GM18909 (cell line): ENCODE measurements around the gene DERL2.

Experiments
- ATAC-seq: cut with Tn5 transposase; IDR thresholded peaks from one replicate; pipeline ENCODE4 v1.9.1; 2021; ENCODE audit warnings: mild to moderate bottlenecking; ENCODE audit not compliant: unreplicated experiment, poor library complexity

DERL2 gene

DNA sequence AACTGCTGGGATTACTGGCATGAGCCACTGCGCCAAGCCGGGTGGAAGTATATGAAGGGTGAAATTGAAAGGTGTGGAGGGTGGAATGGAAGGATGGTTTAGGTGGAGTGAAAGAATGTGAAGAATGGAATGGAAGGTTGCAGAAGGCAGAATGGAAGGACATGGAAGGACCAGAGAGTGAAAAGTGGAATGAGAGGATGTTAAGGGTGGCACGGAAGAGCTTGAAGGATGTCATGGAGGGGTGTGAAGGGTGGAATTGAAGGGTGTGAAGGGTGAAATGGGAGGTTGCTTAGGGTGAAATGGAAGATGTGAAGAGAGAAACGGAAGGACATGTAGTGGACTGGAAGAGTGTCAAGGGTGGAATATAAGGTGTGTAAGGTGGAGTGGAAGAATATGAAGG is 16.6 kb upstream of the DERL2 start:
- ATAC-seq: no peak

DNA sequence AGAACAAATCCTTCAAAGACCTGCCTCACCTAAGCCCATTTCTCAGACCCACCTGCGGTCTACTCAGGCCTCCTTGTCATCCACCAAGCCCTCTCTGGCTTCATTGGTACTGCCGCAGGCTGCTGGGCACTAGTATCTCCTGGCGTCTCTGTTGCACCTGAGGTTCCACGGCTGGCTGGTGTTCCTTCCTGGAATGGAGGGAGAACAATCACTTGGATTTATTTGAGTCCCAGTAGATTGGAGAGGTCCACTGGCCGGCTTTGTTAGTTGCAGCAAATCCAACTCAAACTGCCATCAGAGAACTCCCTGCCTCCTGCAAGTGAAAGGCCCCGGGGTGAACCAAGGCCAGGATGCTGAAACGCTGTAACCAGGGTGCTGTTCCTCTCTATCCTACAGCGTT is 15.7 kb upstream of the DERL2 start:
- ATAC-seq: no peak

DNA sequence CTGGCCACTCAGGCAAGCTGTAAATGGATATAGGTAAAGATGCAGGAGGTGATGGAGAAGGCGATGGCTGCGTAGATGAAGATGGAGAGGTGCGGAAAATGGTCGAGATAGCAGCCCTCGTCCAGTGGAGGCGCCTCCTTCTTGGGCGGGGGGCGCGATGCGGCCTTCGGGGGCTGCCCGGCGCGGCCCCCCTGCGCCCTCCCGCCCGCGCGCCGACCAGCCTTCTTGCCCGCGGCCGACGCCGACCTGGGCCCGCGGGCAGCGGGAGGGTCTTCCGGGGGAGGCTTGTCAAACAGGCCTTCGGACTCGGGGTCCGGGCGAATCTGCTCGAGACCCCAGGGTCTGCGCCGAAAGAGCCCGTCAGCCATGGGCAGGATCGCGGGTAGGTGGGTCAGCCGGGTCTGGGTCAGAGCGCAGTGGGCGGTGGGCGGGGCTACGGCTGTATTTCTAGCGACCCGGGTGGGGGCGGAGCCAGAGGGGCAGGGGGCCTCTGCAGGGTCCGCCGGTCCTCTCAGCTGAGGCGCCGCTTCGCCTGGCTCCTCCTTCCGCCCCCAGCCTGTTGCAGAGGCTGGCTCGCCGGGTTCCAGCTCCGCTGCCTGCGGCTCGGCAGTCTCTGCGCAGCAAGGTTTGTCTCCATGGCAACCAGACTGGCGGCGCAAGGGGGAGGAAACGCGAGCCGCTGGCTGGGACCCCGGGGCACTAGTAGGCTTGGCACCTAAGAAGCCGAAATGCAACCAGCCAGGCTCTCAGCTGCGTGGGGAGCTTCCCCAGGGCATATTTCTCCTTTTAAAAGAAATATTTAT is 14.8 kb upstream of the DERL2 start:
- ATAC-seq: peak; percentile 43

DNA sequence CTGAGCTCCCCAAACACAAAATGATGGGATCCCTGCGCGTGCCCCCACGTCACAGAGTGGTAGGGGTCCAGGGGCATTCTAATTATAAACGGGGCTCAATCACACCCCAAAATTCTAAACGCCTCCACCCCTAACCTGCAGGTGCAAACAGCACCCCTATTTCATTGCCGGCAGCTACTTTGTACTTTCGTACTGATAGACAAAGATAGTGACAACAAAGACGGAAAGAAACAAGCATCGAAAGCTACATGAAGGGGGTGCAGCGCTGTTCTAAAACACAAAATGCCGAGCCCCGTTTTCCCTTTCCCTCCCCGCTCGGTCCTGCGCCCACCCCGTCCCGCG is 14.2 kb upstream of the DERL2 start:
- ATAC-seq: no peak

DNA sequence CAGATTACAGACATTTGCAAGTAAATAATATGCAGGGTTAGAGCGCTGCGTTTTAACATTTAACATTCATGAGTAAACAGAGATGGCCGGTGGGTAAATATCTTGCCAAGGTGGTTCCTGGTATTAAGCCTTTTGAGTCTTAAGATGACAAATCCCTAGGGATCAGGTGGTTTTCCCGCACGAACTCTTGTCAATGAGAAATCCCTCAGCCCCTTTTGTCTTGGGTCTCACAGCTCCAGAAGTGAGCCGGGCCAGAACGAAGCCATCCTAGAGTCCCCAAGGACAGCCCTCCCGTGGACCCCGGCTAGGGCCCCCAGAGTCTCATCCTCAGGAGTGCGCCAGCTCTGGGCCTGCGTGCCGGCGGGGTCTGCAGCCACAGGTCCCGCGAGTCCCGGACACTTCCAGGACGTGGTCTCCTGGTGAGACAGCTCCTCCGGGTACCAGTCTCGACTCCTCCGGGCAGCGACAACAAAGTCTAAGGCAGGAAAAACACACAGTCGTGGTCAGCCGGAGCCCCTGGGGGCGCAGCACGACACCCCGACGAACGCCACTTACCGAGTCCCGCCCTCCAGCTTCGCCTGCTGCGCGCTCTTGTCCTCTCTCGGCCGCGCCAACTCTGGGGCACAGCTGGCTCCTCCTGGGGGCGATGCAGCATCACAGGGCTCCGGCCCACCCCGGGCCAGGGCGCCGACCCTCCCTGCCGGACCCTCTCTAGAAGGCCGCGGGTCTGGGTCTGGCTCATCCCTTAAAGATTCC is 13.7 kb upstream of the DERL2 start:
- ATAC-seq: no peak

DNA sequence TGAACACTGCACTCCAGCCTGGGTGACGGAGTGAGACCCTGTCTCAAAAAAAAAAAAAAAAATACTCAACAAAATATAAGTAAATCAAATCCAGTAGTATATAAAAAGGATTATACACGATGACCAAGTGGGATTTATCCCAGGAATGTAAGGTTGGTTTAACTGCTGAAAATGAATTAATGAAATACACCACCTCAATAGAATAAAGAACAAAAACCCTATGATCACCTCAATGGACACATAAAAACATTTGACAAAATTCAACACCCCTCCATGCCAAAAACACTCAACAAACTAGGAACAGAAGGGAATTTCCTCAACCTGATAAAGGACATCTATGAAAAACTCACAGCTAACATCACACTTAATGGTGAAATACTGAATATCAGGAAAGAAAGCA is 7.0 kb upstream of the DERL2 start:
- no peak for ATAC-seq

DNA sequence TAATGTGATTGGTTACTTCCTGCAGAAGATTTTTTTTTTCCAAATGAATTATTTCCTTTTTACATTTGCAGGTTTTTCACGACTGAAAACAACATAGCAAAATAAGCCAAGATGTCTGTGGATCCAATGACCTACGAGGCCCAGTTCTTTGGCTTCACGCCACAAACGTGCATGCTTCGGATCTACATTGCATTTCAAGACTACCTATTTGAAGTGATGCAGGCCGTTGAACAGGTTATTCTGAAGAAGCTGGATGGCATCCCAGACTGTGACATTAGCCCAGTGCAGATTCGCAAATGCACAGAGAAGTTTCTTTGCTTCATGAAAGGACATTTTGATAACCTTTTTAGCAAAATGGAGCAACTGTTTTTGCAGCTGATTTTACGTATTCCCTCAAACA is 2.8 kb upstream of the DERL2 start:
- no peak for ATAC-seq

DNA sequence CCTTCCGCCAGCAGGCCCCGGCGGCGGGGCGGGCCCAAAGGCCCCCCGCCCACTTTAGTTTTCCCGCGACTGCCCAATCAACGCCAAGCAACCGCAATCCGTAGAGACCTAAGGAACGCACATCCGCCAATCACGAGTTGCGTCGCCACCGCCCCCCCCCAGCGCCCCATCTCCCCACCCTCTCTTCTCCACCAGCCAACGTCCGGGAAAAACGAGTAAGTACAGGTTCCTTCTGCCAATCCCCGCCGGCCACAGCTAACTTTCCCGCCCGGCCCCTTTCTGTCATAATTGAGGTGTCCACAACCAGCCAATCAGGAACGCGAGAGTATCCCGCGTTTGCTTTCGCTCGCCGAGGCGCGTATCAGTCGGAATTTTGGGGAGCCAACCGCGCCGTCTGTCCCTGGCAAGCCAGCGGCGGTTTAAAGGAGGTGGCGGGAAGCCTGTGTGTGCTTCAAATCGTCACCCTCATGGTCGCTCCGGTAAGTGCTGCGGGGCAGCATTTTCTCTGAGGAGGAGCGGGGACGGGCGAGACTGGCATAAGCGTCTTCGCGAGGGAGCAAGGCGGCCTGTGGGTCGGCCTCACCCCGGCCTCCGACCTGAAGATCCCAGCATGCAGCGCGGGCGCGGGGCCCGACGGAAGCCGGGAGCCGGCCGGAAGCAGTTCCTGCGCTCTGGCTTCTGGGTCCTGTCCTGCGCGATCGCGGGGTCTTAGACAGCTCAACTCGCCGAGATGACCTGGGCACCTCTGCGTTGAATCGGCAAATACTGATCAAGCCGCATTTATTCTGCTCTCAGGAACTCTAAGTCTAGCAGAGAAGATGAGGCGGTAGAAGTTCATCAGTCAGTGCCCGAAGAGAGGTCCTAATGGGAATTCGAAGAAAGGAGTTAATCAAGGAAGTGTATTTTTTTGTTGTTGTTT is 487 bp upstream of the DERL2 start, which contains the start of gene MIS12:
TSS of gene MIS12 (plus strand) at position 361 of the 919 bp plus-strand sequence. CDS start 2,297 bp downstream, outside the sequence.
- ATAC-seq: peak; percentile 87

DNA sequence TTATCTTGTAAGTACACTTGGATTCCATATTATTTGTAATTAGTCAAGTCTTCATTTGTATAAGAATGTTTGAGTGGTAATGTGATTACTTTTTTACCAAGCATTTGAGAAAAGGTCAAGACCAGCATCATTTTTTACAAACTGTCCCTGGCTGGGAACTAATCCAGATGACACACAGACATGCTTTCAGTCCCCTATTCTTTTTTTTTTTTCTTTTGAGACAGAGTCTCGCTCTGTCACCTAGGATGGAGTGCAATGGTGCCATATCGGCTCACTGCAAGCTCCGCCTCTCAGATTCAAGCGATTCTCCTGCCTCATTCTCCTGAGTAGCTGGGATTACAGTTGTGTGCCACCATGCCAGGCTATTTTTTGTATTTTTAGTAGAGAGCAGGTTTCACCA is 4.5 kb downstream of the DERL2 start:
- ATAC-seq: no peak

DNA sequence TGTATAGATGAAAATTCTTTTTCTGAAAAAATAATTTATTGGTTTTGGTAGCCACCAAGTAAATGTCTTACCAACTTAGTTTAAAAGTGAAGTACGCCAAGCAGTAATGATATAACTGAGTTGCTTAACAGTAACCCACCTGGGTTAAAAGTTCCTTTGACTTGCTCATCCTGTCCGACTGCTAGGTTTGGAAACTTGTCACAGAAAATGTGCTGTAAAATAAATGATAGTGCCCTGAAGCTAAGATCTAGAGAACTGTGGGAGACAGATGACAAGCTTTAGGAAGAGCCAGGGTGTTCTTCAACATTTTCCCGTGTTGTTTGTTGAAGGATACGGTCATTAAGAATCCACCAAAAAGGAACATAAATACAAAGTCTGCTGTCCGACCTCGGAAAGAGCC is 5.0 kb downstream of the DERL2 start:
- no peak for ATAC-seq

DNA sequence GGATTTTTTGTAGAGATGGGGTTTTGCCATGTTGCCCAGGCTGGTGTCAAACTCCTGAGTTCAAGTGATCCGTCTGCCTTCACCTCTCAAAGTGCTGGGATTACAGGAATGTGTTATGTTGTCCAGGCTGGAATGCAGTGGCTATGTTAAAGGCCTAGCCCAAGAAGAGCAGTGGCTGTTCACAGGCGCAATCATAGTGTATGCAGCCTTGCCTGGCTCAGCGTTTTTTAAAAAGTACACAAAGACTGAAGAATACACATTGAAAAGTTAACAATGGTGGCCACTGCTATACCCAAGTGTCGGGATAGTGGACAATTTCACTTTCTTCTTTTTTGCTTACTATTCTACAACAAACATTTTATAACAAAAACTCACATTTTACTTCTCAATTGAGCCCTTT is 7.0 kb downstream of the DERL2 start:
- ATAC-seq: no peak

DNA sequence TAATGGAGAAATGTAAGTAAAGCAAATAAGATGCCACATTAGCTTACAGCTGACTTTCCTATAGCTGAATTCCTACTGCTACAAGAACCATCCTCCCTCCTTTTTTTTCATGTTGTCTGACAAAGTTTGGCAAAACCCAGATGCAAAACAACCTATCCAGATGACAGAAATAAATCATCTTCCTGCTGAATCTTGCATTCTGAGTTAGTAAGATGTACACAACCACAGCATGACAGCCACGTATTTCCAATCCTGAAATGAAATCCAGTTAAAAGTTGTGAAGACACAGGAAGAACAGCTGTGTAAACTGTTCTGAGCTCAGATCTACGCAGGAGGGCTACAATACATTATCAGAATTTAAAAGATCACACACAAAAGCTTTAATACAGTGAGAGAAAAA is 12.1 kb downstream of the DERL2 start:
- ATAC-seq: no peak

DNA sequence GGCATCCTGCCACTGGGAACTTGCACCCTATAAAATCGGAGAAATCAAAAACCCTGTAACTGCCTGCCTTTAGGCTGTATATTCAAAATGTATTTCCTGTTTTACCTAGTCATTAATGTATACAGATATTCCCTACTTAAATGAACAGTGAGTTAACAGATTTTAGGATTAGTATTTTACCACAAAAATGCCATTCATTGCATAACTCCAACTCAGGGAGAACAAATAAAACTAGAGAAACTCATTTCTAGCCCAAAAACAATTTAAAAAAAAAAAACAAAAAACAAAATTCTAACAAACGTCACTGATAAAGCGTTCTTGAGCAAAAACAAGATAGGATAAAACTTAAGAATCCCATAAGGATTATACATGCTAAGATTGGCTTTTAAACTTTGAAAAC is 13.5 kb downstream of the DERL2 start:
- no peak for ATAC-seq

DNA sequence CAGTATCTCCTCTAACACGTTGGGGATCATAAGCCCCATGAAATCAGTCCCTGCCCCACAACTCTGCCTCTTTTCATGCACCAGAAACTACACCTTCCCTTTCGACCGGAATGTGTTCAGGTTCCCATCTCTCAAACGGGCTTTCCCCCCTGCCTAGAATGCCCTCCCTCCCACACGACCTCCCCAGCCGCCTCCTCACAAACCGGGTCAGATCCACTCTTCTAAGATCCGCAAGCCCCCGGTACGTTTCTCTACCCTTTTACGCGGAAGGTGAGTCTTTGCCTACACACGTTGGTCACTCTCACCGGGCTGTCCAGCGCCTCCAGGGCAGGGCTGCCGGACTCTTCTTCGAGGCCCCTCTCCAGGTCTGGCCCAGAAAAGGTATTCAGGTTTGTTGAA is 17.9 kb downstream of the DERL2 start:
- ATAC-seq: peak; percentile 3

DNA sequence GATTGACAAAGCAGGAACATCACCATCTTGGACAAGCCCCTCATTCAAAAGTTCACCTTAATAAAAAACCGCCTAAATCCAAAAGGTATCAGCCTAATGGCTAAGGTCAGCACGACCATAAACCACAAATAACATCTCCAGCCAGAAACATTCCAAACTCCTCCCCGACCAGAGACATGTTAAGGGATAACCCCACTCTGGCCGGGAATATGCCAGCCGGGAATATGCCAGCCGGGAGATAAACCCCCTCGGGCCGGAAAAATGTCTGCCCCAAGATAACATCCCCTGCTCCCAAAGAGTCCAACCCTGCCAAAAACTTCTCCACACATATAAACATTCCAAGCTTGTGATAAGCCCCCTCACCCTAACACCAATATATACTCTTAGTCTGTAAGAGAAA is 18.6 kb downstream of the DERL2 start:
- no peak for ATAC-seq

DNA sequence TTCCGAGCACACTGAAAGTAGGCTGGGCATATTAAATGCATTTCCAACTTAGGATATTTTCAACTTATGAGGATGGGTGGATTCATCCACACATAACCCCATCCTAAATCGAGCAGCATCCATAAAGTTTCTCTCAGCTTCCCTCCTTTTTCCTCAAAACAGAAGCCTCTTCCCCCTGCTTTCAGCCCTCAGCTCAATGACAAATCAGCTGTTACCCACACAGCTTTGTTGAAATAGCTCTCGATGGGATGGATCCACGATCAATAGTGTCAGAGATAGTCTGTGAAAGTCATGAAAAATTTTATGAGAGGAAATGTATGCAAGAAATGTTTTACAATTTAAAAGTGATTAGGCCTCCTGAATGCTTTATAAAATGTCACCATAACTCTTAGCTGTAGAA is 19.7 kb downstream of the DERL2 start:
- ATAC-seq: no peak

DNA sequence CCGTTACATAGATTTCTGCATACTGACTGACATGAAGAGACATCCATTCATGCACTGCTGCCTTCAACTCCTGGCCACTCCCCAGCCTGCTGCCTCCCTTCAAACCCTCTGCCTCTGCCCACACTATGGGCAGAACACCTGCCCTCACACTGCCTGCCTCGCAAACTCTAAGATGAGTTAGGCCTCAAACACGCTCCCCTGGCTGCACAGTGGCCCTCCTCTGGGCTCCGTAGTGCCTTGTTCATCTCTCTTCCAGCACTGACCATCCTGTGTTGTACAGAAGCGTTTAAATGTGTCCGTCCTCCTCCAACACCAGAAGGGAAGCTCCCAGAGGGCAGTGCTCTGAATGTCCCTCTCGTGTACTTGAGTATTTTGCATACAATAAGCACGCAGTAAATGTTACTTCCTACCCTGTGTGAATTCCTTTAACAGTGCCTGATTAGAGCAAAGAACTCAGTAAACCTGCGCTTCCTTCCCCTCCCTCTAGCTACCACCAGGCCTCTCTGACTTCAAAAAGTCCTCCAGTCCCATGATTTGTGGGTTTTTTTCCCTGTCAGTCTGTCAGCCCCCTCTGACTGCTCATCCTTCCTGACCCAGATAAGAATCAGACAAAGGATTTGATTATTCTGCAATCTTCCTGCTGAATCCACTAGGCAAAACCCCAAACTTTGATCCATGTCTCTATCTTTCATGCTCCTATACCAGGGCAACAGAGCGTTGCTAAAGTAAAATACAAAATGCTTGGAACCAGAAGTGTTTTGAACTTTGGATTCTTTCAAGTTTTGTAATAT is 21.1 kb downstream of the DERL2 start:
- ATAC-seq: no peak

DNA sequence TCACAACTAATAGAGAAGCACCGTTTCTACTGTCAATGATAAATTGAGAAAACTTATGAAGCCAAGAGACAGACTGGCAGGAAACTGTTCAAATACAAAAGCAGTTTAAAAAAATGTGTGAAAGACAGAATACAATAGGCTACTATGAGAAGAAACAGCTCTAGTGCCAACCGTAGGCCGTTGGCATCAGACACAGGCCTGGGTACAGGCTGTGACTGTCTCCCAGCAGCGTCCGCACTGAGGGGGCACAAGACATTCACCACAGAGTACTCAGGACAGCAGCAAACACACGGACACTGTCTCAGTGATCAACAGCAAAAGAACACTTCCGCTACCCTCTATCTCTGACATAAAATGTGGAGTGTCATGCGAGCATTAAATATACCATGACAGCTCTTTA is 39.2 kb downstream of the DERL2 start:
- ATAC-seq: no peak

DNA sequence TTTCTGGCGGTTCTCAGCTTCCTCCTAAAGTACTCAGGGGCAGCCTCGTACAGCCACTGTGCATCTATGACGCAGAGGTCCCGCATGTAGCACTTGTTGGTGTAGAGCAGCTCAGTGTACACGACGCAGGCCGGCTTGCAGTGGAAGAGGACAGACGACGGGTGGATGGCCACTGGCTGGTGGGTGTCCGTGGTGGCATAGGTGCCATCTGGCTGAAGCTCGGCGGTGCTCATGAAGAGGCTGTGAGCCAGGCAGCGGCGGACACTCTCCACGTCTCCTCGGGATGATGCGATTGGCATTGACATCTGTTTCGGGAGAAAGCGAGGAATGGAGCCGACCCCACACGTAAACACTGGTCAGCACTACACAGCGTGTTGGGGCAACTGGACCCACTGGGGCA is 41.8 kb downstream of the DERL2 start:
- ATAC-seq: no peak

DNA sequence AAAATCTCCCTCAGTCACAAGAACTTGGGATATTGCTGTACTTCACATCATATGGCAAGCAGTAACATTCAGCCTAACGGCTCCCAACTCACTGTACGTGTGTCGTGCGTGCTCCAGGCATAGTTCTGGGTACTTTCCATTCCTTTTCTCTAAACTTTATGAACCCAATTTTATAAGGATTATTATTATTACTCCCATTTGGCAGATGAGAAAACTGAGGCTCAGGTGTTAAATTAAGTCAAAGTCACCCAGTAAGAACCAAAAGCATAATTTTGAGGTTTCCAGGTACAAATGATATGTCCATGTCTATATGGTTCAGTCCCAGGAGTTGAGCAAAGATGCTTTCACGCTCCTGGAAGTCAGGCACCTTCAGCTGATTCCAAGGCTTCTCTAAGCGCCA is 42.2 kb downstream of the DERL2 start:
- no peak for ATAC-seq
